ENCODE data around the gene OR52A1.

The OR52A1 gene

DNA sequence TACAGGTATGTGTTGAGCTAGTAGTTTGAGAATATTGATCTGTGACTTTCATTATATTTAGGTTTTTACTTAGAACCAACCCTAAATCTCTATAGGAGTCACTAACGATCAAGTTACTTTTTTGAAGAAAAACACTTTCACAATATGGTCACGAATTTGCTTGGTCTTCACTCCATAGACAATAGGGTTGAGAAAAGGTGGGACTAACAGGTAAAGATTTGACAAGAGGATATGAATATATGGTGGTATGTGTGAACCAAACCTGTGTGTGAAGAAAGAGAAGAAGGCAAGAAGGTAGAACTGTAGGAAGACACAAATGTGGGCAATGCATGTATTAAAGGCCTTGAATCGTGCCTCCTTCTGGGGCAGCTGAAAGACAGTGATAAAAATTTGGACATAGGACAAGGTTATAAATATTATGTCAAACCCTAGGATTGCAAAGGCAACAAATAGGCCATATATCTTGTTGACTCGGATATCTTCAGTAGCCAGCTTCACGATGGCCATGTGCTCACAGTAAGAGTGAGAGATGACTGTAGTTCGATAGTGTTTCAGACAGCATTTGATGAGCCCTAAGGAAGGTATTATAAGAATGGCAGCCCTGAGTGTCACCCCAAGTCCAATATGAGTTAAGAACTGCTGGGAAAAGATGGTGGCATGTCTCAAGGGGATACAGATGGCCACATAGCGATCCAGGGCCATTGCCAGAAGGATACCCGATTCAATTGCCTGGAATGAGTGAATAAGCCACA, 22.8 kb downstream of the OR52A1 start:
- no peak for DNase-seq

DNA sequence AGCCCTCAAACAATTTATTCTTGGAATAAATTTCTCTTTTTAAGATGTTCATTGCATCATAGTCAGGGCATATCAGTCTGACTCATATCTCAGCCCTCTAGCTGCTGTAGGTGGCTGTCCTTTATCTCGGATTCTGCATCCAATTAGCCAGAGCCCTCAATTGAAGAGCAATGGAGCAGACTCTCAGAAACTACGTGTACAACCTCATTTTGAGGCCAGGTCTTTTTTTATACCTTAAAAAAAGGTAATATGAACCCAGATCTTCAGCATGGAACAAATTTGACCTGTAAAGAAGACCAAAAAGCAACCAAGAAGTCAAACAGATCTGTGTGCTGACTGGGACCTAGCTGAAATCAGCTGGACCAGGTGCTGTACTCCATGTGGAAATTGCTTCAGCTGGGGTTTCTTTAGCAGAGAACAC, 25.1 kb downstream of the OR52A1 start:
- peak; percentile 88 for DNase-seq

DNA sequence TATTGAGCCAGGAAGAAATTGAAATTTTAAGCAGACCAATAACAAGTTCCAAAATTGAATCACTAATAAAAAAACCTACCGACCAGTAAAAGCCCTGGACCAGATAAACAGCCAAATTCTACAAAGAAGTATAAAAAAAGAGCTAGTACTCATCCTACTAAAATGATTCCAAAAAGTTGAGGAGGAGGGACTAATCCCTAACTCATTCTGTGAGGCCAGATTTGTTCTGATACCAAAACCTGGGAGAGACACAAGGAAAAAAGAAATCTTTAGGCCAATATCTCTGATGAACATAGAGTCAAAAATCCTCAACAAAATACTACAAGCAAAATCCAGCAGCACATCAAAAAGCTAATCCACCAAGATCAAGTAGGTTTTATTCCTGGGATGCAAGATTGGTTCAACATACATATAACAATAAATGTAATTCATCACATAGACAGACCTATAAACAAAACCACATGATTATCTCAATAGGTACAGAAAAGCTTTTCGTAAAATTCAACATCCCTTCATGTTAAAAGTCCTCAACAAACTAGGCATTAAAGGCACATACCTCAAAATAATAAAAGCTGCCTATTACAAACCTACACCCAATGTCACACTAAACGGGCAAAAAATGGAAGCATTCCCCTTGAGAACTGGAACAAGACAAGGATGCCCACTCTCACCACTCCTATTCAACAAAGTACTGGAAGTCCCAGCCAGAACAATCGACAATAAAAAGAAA, 29.5 kb downstream of the OR52A1 start:
- peak; percentile 35 for DNase-seq

DNA sequence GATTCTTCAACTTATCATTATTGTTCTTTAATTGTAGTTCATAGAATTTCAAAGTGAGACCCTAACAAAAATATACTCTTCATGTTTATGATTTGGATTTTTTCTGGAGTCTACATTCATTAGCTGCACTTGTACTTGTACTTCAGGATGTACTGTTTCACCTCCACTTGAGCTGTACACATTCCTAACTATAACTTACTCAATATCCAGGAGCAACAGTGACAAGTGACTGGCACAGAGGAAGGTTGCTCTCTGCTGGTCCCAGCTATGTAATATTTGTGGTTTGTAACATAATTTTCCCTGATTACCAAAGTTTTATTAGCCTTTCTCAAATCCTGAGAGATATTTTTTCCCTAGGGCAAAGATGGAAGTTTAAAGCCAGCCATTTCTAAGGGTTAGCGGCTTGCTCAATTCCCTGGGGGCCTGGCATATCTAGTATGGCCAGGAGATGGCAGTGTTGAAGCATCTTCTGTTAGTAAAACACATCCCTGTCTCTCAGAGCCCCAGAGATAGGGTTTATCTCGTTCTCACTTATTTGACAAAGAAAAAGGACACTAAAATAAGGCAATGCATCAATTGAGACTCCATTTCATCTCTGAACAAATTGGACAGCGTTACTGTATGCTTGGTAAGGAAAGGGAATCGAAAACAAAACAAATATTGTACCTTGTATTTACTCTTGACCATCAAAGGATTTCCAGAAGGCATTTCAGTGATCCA, 30.6 kb downstream of the OR52A1 start:
- peak; percentile 92 for DNase-seq

DNA sequence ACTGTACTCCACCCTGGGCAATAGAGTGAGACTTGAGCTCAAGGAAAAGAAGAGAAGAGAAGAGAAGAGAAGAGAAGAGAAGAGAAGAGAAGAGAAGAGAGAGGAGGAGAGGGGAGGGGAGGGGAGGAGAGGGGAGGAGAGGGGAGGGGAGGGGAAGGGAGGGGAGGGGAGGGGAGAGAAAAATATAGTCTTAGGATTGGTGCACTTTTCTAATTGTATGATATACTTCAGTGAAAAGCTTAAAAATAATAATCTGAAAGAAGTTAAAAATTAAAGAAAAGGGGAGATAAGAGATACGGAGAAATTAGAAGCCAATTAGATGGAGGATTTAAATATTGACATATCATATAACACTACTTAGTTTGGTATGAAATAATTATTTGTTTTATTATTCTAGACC, 35.7 kb downstream of the OR52A1 start:
- no peak for DNase-seq

DNA sequence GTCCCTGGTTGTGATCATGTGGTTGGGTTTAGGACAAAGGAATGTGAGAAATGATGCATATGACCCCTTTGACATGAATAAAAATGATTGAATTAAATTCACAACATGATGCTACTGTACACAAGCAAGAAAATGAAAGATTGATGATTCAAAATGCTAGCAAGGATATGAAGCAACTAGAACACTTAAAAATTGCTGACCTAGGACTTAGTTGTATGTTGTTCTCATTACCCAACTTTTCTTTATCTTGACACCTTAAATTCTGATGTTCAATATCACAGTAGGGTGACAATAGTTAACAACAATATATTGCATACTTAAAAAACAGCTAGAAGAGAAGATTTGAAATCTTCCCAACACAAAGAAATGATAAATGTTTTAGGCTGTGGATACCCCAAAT, 37.0 kb downstream of the OR52A1 start:
- DNase-seq, result no peak

DNA sequence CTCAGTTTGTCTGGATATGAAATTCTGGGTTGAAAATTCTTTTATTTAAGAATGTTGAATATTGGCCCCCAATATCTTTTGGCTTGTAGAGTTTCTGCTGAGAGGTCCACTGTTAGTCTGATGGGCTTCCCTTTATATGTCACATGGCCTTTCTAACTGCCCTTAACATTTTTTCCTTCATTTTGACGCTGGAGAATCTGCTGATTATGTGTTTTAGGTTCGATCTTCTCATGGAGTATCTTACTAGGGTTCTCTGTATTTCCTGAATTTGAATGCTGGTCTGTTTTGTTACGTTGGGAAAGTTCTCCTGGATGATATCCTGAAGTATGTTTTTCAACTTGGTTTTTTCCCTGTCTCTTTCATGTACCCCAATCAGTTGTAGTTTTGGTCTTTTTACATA, 39.2 kb downstream of the OR52A1 start:
- no peak for DNase-seq

DNA sequence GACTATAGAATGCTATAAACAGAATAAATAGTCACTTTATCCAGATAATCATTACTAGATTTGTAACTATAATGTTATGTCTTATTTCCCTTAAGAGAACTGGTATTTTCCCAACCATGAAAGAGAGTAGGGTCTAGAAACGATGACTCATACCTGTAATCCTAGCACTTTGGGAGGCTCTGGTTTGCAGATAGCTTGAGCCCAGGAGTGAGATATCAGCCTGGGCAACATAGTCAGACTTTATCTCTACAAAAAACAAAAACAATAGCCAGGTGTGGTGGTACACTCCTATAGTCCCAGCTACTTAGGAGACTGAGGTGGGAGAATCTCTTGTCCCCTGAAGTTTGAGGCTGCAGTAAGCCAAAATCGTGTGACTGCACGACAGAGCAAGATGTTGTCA, 47.3 kb downstream of the OR52A1 start:
- peak; percentile 25 for DNase-seq

DNA sequence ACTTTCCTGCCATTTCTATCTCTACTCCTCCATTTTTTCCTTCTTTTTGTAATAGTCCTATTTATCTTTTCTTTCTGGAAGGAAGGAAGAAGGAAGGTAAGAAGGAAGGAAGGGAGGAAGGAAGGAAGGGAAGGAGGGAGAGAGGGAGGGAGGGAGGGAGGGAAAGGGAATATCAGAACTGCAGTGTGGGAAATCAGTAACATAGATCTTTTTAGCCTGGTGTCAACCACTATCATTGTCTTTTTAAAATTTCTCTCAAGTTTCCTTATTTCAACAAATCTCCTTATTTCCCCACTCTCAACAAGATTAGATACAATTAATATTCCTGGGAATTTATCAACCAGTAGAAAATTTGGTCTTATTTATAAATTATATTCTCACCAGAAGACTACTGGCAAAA, 51.5 kb downstream of the OR52A1 start:
- no peak for DNase-seq

DNA sequence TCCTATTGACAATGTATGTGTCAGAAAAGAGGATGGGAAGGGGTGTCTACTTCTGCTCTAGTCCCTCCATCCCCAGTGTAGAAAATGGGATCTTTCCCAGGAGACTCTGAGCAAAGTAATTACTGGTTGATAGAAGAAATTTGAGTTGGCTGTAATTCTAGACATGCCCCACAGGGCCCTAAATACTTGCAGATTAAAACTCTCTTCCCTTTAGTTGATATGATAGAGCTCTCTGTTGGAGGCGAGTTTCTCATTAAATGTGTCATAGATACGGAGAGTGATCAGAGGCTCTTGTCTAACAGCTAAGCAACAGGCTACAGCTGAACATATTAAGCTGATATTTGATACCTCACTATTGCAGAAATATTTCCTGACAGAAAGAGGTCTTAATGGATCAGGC, 52.3 kb downstream of the OR52A1 start:
- peak; percentile 24 for DNase-seq

DNA sequence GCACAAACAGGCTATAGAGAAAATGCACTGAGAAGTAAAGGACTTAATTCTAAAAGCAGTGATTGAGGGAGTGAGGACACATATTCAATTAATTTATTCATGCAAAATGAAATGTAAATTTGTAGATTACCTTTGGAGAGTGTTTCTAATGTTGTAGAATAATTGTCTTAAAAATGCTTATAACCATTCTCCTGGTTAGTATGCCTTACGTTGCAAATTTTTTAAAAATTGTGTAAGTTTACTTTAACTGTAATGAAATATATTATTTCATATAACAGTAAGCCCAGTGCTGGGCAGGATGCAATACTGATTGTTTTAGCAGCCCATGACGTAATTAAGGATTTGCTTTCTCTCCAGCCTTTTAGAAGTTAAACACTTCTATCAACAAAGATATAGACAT, 58.5 kb downstream of the OR52A1 start:
- no peak for DNase-seq
